GM21360 (cell line): ENCODE data around the gene OXNAD1.

ENCODE experiments used
- ATAC-seq: cut with Tn5 transposase; IDR thresholded peaks from one replicate; pipeline ENCODE4 v1.9.1; 2021; ENCODE audit warnings: mild to moderate bottlenecking, moderate library complexity; ENCODE audit not compliant: unreplicated experiment

The OXNAD1 gene

GRCh38 chr3:16325850-16326249 is 60.8 kb downstream of the OXNAD1 start:
- ATAC-seq, result no peak

GRCh38 chr3:16326724-16327349 is 61.8 kb downstream of the OXNAD1 start:
- ATAC-seq, result no peak

GRCh38 chr3:16328124-16328523 is 63.1 kb downstream of the OXNAD1 start:
- ATAC-seq, result no peak

GRCh38 chr3:16329036-16329825 is 64.2 kb downstream of the OXNAD1 start:
- ATAC-seq, result no peak

- ATAC-seq, result no peak
Measured at GRCh38 chr3:16329826-16330129, 64.8 kb downstream of the OXNAD1 start.

- ATAC-seq, result no peak
Measured at GRCh38 chr3:16330351-16330750, 65.3 kb downstream of the OXNAD1 start.

- no peak for ATAC-seq
Measured at GRCh38 chr3:16331319-16331883, 66.4 kb downstream of the OXNAD1 start.

- no peak for ATAC-seq
Measured at GRCh38 chr3:16332904-16333426, 68.0 kb downstream of the OXNAD1 start.

GRCh38 chr3:16334909-16335308 is 69.9 kb downstream of the OXNAD1 start:
- no peak for ATAC-seq

GRCh38 chr3:16335333-16335732 is 70.3 kb downstream of the OXNAD1 start:
- no peak for ATAC-seq

GRCh38 chr3:16335772-16336645 is 71.0 kb downstream of the OXNAD1 start:
- ATAC-seq, result no peak

GRCh38 chr3:16336825-16337224 is 71.8 kb downstream of the OXNAD1 start:
- ATAC-seq, result no peak

GRCh38 chr3:16337856-16338540 is 73.0 kb downstream of the OXNAD1 start:
- no peak for ATAC-seq

GRCh38 chr3:16338999-16339398 is 74.0 kb downstream of the OXNAD1 start:
- no peak for ATAC-seq

- ATAC-seq, result no peak
Measured at GRCh38 chr3:16343101-16343500, 78.1 kb downstream of the OXNAD1 start.

- ATAC-seq, result no peak
Measured at GRCh38 chr3:16346413-16347081, 81.5 kb downstream of the OXNAD1 start.

- ATAC-seq, result no peak
Measured at GRCh38 chr3:16347548-16347947, 82.5 kb downstream of the OXNAD1 start.

- ATAC-seq, result no peak
Measured at GRCh38 chr3:16349986-16350596, 85.1 kb downstream of the OXNAD1 start.

GRCh38 chr3:16350597-16351318 is 85.7 kb downstream of the OXNAD1 start:
- ATAC-seq, result no peak
